GM13976 (cell line): ENCODE measurements around the gene PLD5.

Experiments used
- DNase-seq: peaks from one replicate; pipeline ENCODE4 v3.0.0; 2012; ENCODE audit warnings: low spot score
- in situ Hi-C: fragments of 300-500 bp; cut with MboI; formaldehyde crosslinking; loops from one replicate; pipeline ENCODE4 v1.12.0; 2022; ENCODE audit warnings: low sequenced_read_pairs, mixed read lengths, inconsistent platforms; ENCODE audit not compliant: unreplicated experiment
- TF ChIP-seq, protein P1 (sequence below): IDR thresholded peaks from 2 replicates; pipeline ENCODE4 v1.5.1; 2012; ENCODE audit warnings: borderline replicate concordance, mild to moderate bottlenecking; ENCODE audit not compliant: insufficient read depth; ENCODE audit errors: extremely low read depth, missing control alignments, control extremely low read depth

The PLD5 gene

GRCh38 chr1:242522304-242522945 lies 2.1 kb downstream of the PLD5 start:
- DNase-seq, result no peak
- TF ChIP-seq, protein P1, sequence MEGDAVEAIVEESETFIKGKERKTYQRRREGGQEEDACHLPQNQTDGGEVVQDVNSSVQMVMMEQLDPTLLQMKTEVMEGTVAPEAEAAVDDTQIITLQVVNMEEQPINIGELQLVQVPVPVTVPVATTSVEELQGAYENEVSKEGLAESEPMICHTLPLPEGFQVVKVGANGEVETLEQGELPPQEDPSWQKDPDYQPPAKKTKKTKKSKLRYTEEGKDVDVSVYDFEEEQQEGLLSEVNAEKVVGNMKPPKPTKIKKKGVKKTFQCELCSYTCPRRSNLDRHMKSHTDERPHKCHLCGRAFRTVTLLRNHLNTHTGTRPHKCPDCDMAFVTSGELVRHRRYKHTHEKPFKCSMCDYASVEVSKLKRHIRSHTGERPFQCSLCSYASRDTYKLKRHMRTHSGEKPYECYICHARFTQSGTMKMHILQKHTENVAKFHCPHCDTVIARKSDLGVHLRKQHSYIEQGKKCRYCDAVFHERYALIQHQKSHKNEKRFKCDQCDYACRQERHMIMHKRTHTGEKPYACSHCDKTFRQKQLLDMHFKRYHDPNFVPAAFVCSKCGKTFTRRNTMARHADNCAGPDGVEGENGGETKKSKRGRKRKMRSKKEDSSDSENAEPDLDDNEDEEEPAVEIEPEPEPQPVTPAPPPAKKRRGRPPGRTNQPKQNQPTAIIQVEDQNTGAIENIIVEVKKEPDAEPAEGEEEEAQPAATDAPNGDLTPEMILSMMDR, result no peak
- in situ Hi-C loops, result no loop called here

GRCh38 chr1:242515555-242515954 lies 8.9 kb downstream of the PLD5 start:
- DNase-seq, result no peak
- in situ Hi-C loops, result no loop called here
- TF ChIP-seq, protein P1, result no peak

GRCh38 chr1:242506724-242507123 lies 17.8 kb downstream of the PLD5 start:
- DNase-seq, result no peak
- TF ChIP-seq, protein P1, result no peak
- in situ Hi-C loops, result no loop called here

- in situ Hi-C loops, result no loop called here
- DNase-seq, result no peak
- TF ChIP-seq, protein P1, result no peak
These were observed 35.0 kb downstream of the PLD5 start for GRCh38 chr1:242489545-242489944.

DNA sequence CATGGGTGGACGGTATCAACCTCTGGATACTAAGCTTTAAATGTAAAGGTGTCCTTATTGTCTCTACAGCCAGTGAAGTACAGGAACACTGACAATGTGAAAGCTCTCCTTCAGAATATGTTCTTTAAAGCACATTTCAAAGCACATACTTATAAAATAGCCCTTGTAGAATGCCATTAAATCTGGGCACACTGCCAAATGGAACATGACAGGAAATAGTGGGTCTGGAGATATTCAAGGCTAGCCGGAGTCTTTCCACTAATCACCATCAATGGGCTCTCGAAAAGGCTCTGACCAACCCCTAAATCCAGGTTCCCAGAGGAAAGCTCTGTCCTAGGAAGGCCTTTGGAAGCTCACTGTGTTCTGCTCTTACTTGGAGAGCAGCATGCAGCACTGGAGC lies 46.6 kb downstream of the PLD5 start:
- in situ Hi-C loops, result no loop called here
- DNase-seq, result no peak
- TF ChIP-seq, protein P1, result no peak

DNA sequence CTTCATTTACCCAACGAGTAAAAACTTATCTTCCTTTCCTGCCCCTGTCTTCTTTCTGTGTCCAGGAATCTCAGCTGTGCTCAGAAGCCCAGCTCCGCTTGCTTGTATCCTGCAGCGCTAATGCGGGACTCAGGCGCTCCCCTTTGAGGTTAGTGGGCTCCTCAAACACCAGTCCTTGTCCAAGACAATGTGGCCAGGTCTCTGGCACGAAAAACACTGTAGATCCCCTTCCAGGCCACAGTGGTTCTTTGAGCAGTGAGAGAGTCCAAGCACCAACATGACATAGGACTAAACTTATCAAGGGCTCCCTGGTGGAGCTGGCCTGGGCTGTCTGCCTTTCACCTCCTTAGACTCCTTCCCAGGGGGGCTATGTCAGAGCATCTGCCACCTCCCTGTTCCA lies 53.7 kb downstream of the PLD5 start:
- no peak for DNase-seq
- TF ChIP-seq, protein P1, result no peak
- in situ Hi-C loops, result loop anchor here (25.0 kb wide), 1 partner anchor 842 kb away; no protein-coding TSS in a partner anchor
